Measurements from ENCODE around the gene NBPF1.
"Not testable (repeated sequence)": the region's sequence is repeated elsewhere in the genome, so short reads cannot be mapped to it uniquely, and the experiment has no call there.

NBPF1 gene

DNA sequence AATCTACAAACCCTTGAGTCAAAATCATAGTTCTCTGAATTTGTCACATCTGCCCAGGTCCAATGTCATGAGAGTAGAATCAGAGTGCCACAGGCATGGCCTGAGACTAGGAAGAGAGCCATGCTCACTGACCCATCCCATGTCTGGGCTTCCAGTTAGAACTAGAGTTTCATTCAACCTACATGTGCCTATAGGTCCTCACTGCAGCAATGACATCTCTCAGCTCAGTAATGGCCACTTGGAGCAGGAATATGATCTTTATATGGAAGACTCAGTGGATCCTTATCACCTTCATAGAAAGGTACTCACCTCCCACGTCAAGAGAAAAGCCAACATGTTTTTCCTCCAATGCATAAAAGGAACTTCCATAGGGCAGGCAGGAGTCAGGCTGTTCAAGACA, 48.0 kb downstream of the NBPF1 start:
- FAIRE-seq; DNase-seq (ENCODE audit: extremely low spot score, insufficient read length, low read depth): not testable (repeated sequence)

DNA sequence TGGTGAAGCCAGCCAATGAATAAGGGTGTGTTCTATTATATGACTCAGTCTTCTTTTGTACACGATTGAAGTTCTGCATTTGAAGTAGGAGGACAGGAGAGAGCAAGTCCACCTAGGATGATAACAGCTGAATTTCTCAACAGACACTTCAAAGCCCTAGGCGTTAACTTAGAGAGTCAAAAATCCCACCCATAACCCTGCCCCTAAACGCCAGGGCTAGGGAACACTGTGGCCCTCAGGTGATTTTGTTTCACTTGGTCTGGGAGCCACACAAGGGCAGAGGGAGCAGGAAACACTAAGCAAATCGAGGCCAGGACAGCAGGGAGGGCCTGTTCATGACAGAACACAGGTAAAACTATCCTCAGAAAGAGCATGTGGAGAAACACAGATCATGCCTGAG, 52.3 kb downstream of the NBPF1 start:
- not testable (repeated sequence) for DNase-seq (ENCODE audit: extremely low spot score, insufficient read length, low read depth); FAIRE-seq

DNA sequence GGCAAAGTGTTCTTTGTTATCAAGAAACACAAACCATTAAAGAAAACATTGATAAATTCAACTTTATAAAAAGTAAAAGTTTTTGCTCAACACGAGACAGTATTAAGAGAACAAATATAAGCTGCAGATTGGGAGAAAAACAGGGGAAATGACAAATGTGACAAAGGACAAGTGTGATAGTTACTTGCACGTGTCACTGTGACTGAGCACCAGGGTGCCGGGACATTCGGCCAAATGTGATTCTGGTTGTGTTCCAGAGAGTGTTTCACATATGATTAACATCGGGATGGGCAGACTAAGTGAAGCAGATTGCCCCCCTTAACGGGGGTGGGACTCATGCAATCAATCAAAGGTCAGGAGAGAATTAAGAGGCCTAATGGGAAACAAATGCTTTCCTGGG, 52.9 kb downstream of the NBPF1 start:
- not testable (repeated sequence) for FAIRE-seq; DNase-seq (ENCODE audit: extremely low spot score, insufficient read length, low read depth)

GRCh38 chr1:16559688-16560087, 53.7 kb downstream of the NBPF1 start:
- DNase-seq (ENCODE audit: extremely low spot score, insufficient read length, low read depth); FAIRE-seq: not testable (repeated sequence)

DNA sequence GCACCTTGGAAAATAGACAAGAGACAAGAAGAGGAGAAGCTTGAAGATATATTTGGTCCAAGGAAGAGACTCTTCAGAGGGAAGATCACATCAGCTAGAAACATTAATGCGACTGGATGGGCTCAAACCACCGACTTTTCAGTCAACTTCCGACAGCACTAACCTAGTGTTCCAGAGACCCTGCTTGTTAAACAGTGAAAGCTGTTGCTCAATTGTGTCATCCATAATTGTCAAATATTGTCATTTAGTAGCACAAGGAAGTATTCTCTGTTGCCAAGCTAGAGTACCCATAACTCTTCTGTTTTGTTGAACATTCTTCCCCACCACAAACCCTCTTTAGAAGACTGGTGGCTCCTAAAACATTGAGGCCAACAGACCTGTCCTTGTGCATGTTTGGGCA, 56.3 kb downstream of the NBPF1 start:
- FAIRE-seq; DNase-seq (ENCODE audit: extremely low spot score, insufficient read length, low read depth): not testable (repeated sequence)

GRCh38 chr1:16553244-16553643, 60.1 kb downstream of the NBPF1 start:
- DNase-seq (ENCODE audit: extremely low spot score, insufficient read length, low read depth); FAIRE-seq: not testable (repeated sequence)

GRCh38 chr1:16550212-16550918, 63.0 kb downstream of the NBPF1 start:
- not testable (repeated sequence) for FAIRE-seq; DNase-seq (ENCODE audit: extremely low spot score, insufficient read length, low read depth)

DNA sequence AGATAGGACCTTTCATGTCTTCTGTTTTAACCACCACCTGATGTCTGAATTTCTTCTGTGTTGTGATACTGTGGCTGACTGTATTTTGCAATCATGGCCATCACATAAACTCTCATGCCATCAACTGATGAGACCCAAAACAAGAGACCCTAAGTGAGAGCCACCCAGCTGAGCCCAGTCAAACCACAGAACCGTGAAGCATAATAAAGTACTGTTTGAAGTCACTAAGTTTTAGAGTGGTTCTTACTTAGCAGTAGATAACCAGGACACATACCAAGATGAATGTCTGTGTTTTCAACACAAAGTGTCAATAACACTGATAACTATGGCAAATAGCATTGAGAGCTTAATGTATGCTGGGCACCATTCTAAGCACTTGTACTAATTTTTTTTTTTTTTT, 63.8 kb downstream of the NBPF1 start:
- not testable (repeated sequence) for FAIRE-seq; DNase-seq (ENCODE audit: extremely low spot score, insufficient read length, low read depth)

- FAIRE-seq; DNase-seq (ENCODE audit: extremely low spot score, insufficient read length, low read depth): not testable (repeated sequence)
These were observed 65.7 kb downstream of the NBPF1 start for GRCh38 chr1:16547502-16548241.

DNA sequence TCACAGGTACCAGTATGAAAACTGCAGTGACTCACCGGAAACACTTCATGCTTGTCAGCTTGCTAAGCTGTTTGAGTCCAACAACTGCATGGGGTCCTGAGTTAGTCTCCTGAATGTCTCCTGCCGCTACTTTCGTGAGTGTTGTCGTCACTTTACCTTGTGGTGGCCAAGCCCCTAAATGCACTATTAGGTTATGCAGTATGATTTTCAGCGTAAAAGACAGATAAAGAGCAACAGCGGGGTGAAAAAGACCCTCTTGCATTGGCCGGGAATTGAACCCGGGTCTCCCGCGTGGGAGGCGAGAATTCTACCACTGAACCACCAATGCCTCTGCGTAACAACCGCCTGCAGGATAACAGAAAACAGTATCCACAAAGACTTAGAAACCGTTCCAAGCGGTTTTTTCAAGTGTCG, 67.7 kb downstream of the NBPF1 start:
- DNase-seq (ENCODE audit: extremely low spot score, insufficient read length, low read depth); FAIRE-seq: not testable (repeated sequence)

- not testable (repeated sequence) for FAIRE-seq; DNase-seq (ENCODE audit: extremely low spot score, insufficient read length, low read depth)
These were observed 72.9 kb downstream of the NBPF1 start for GRCh38 chr1:16540421-16540893.

- not testable (repeated sequence) for FAIRE-seq; DNase-seq (ENCODE audit: extremely low spot score, insufficient read length, low read depth)
These were observed 75.8 kb downstream of the NBPF1 start for GRCh38 chr1:16537528-16537927.

DNA sequence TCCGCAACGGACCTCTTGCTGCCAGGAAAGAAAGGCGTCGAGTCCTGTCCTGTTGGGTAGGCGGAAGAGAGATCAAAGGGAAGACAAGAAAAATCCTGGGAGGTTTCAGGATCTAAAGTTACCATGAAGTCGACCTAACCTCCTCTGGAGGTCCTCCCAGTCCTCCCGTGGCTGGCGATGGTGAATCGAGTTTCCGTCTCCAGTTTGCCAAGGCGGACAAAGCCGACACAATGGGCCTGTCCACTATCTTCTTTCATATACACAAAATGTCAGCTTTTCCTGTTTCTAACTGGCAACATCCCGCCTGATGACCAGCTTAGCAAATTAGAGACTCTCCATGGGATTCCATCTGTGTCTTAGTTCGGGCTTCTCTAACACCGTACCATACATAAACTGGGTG, 76.6 kb downstream of the NBPF1 start:
- not testable (repeated sequence) for FAIRE-seq; DNase-seq (ENCODE audit: extremely low spot score, insufficient read length, low read depth)

- not testable (repeated sequence) for DNase-seq (ENCODE audit: extremely low spot score, insufficient read length, low read depth)
These were observed 77.5 kb downstream of the NBPF1 start for GRCh38 chr1:16535898-16536297.

GRCh38 chr1:16535487-16535886, 77.9 kb downstream of the NBPF1 start:
- not testable (repeated sequence) for DNase-seq (ENCODE audit: extremely low spot score, insufficient read length, low read depth); FAIRE-seq

More at GRCh38 chr1:16535898-16536297, 77.5 kb downstream of the NBPF1 start:
- not testable (repeated sequence) for FAIRE-seq

GRCh38 chr1:16534829-16535456, 78.4 kb downstream of the NBPF1 start:
- not testable (repeated sequence) for FAIRE-seq

GRCh38 chr1:16534239-16534828, 79.0 kb downstream of the NBPF1 start:
- not testable (repeated sequence) for FAIRE-seq

More at GRCh38 chr1:16534829-16535456, 78.4 kb downstream of the NBPF1 start:
- DNase-seq (ENCODE audit: extremely low spot score, insufficient read length, low read depth) = not testable (repeated sequence)

DNA sequence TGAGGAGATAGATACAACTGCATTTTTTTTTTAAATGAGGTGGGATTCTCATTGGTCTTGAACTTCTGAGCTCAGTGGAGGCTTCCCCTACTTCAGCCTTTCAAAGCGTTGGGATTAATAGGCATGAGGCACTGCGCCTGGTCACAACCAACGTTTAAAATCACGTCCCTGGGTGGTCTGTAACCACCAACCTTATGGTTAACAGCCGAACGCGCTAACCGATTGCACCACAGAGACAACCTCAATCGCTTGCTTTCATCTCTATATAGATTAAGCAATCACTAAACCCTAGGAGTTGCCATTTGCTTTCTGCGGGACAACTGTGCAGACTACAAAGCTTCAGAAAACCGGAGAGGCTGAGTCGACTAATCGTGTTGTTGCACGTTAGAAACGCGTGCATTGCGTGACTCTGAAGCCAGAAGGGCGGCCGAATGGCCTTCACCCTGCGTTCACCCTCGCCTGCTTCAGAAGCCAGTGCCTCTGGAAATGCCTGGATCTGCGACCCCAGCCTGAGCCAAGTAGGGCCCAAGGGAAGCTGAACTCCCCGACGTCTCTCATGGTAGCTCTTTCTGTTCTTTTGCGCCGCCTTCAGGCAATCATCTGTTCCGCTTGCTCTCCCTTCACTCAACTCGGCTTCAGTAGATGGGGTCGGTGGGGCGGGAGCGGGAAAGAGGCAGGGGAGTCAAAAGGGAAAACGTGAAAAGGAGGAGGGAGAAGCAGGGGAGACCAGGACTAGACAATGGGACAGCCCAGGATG, 81.0 kb downstream of the NBPF1 start:
- FAIRE-seq; DNase-seq (ENCODE audit: extremely low spot score, insufficient read length, low read depth): not testable (repeated sequence)

More at GRCh38 chr1:16534239-16534828, 79.0 kb downstream of the NBPF1 start:
- not testable (repeated sequence) for DNase-seq (ENCODE audit: extremely low spot score, insufficient read length, low read depth)

DNA sequence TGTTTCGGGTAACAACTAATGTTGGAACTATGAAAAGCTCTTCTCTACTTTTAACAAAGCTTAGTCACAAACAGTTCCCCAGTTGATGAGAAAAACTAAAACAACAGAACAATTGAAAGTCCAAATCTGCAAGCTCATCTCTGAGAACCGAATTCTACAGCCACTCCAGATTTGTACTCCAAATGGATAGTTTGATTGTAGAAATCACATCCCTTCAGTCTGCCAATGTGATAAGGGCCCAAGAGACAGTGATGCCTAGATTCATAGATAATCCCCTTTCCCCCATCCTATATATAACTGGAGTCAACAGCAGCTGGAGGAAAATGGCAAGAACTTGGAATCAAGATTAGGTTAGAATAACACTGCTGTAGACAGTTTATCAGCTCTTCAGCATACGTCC, 85.0 kb downstream of the NBPF1 start:
- DNase-seq (ENCODE audit: extremely low spot score, insufficient read length, low read depth); FAIRE-seq: not testable (repeated sequence)

Data from GM18507 (cell line).